ENCODE measurements around the gene CORO2A.

CORO2A gene

DNA sequence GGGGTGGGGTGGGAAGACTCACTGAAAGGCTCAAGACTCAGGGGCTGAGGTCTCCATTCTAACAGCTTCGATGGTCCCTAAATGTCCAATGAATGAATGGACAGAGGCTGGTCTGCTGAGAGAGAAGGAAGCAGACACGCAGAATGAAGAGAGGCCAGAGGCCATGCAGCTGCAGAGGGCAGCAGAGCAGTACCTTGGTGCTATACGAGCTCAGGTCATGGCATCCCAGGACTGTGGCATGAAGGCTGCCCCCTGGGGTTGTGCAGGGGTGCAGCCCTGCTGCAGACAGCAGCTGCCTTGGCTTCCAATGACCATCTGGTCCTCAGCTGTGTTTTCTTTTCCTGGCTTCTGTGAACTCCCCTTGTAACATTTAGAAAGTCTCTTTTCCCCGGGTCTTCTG lies 15.2 kb upstream of the CORO2A start:
- no peak for DNase-seq (ENCODE audit: low read depth, low spot score)
- in situ Hi-C loops (cut with HindIII; ENCODE audit: low sequenced_read_pairs) = no loop called here
- no peak for TF ChIP-seq CTCF (IDR thresholded peaks at IDR 0.05; ENCODE audit: low read depth, low read length)
- no peak overlapping the region for H3K4me3 ChIP-seq (ENCODE audit: low read depth, low read length)

DNA sequence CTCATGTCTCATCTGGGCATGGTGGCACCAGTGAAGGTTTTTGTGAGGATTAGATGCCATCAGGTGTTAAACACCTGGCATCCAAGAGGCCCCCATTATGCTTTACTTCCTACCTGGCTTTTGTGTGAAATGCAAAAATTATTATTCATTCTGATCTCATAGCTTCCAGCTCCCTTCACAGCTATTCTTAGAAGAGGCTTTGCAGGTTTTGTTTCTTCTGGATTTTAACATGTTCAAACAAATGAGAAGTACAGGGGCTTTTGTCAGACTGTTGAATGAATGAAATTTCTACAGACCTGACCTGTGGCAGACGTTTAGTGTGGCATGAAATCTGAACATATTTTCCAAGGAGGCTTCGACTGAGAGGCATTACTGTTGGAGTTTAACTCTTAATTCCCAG lies 14.3 kb upstream of the CORO2A start:
- in situ Hi-C loops (cut with HindIII; ENCODE audit: low sequenced_read_pairs) = no loop called here
- H3K4me3 ChIP-seq (ENCODE audit: low read depth, low read length) = no peak overlapping the region
- no peak for DNase-seq (ENCODE audit: low read depth, low spot score)
- TF ChIP-seq CTCF (IDR thresholded peaks at IDR 0.05; ENCODE audit: low read depth, low read length) = no peak

DNA sequence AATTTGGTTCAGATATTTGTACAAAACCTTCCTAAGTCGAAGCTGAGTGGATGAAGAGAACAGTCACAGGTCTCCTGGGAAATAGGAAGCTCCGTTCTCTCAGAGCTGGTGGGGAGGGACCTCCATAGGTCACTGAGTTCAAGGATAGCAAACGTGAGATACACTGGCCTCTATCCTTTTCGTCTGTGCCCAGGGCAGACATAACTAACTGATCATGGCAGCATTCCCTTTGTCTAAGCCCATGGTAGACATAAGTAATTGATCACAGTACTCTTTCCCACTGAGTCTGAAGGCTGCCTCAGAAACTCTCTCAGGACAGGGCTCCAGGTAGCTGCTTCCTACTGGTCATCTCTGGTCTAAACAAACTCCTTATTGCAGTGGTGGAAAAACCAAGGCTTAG lies 12.3 kb upstream of the CORO2A start:
- no peak overlapping the region for H3K4me3 ChIP-seq (ENCODE audit: low read depth, low read length)
- TF ChIP-seq CTCF (IDR thresholded peaks at IDR 0.05; ENCODE audit: low read depth, low read length) = no peak
- no peak for DNase-seq (ENCODE audit: low read depth, low spot score)
- in situ Hi-C loops (cut with HindIII; ENCODE audit: low sequenced_read_pairs) = no loop called here

- TF ChIP-seq CTCF (IDR thresholded peaks at IDR 0.05; ENCODE audit: low read depth, low read length) = no peak
- DNase-seq (ENCODE audit: low read depth, low spot score) = no peak
- no peak overlapping the region for H3K4me3 ChIP-seq (ENCODE audit: low read depth, low read length)
- in situ Hi-C loops (cut with HindIII; ENCODE audit: low sequenced_read_pairs) = no loop called here
Measured at GRCh38 chr9:98203153-98203552, 10.7 kb upstream of the CORO2A start.

DNA sequence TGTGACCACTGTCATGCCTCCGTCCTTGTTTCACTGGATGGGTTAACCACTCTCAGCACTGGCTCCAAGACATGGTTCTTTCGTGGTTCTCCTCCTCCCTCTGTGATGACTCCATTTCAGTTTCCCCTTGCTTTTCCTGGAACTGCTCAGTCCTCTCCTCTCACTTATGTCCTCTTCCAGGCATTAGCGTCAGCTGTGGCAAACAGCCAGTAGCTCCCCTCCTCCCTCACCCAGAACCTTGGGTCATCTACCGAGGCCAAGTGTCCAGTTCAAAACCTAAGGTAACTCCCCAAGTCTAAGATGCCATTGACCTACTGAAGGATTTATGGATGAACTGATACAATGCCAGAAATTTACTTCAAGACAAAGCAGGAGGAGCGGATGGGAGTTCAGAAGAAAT lies 9.8 kb upstream of the CORO2A start:
- no peak for DNase-seq (ENCODE audit: low read depth, low spot score)
- in situ Hi-C loops (cut with HindIII; ENCODE audit: low sequenced_read_pairs) = no loop called here
- no peak for TF ChIP-seq CTCF (IDR thresholded peaks at IDR 0.05; ENCODE audit: low read depth, low read length)
- no peak overlapping the region for H3K4me3 ChIP-seq (ENCODE audit: low read depth, low read length)

- no peak overlapping the region for H3K4me3 ChIP-seq (ENCODE audit: low read depth, low read length)
- in situ Hi-C loops (cut with HindIII; ENCODE audit: low sequenced_read_pairs) = no loop called here
- no peak for DNase-seq (ENCODE audit: low read depth, low spot score)
- no peak for TF ChIP-seq CTCF (IDR thresholded peaks at IDR 0.05; ENCODE audit: low read depth, low read length)
Measured at GRCh38 chr9:98201749-98202148, 9.3 kb upstream of the CORO2A start.

DNA sequence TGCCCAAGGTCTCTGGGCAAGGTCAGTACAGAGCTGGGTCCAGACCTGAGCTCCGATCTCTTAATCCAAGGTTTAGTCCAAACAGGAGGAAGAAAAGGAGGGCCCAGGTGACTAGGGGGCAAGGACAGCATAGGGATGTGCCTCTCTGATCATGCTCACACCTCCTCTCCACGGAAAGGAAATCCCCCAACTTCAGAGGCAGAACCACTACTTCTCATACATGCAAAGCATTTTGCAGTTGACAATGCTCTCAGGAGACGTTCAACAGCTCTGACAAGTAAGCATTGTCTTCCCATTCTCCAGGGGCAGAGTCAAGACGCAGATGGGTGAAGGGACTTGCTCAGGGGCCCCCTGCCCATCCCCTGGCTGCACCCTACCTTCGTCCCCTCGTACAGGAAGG lies 8.7 kb upstream of the CORO2A start:
- TF ChIP-seq CTCF (IDR thresholded peaks at IDR 0.05; ENCODE audit: low read depth, low read length) = no peak
- DNase-seq (ENCODE audit: low read depth, low spot score) = no peak
- in situ Hi-C loops (cut with HindIII; ENCODE audit: low sequenced_read_pairs) = no loop called here
- no peak overlapping the region for H3K4me3 ChIP-seq (ENCODE audit: low read depth, low read length)

All from astrocyte of the spinal cord (primary cell).